ENCODE data around the gene ME1.
"Not testable (repeated sequence)": the region's sequence is repeated elsewhere in the genome, so short reads cannot be mapped to it uniquely, and the experiment has no call there.

The ME1 gene

GRCh38 chr6:83431545-83432155, 799 bp upstream of the ME1 start:
- DNase-seq (ENCODE audit: low read depth, low spot score) = no peak

GRCh38 chr6:83429857-83430610, 817 bp downstream of the ME1 start:
- no peak for DNase-seq (ENCODE audit: low read depth, low spot score)

GRCh38 chr6:83429269-83429668, 1.6 kb downstream of the ME1 start:
- DNase-seq (ENCODE audit: low read depth, low spot score) = no peak

- no peak for DNase-seq (ENCODE audit: low read depth, low spot score)
Measured at GRCh38 chr6:83424392-83425018, 6.3 kb downstream of the ME1 start.

GRCh38 chr6:83417880-83418663, 12.8 kb downstream of the ME1 start:
- peak; percentile 24 for DNase-seq (ENCODE audit: low read depth, low spot score)

- no peak for DNase-seq (ENCODE audit: low read depth, low spot score)
Measured at GRCh38 chr6:83413068-83413467, 17.8 kb downstream of the ME1 start.

- no peak for DNase-seq (ENCODE audit: low read depth, low spot score)
Measured at GRCh38 chr6:83411731-83412130, 19.1 kb downstream of the ME1 start.

GRCh38 chr6:83403191-83403590, 27.7 kb downstream of the ME1 start:
- no peak for DNase-seq (ENCODE audit: low read depth, low spot score)

- DNase-seq (ENCODE audit: low read depth, low spot score) = no peak
Measured at GRCh38 chr6:83389606-83390005, 41.2 kb downstream of the ME1 start.

GRCh38 chr6:83385473-83385872, 45.4 kb downstream of the ME1 start:
- no peak for DNase-seq (ENCODE audit: low read depth, low spot score)

GRCh38 chr6:83384751-83385150, 46.1 kb downstream of the ME1 start:
- DNase-seq (ENCODE audit: low read depth, low spot score) = no peak

GRCh38 chr6:83381949-83382348, 48.9 kb downstream of the ME1 start:
- no peak for DNase-seq (ENCODE audit: low read depth, low spot score)

GRCh38 chr6:83378621-83379388, 52.0 kb downstream of the ME1 start:
- no peak for DNase-seq (ENCODE audit: low read depth, low spot score)

- no peak for DNase-seq (ENCODE audit: low read depth, low spot score)
Measured at GRCh38 chr6:83371423-83371822, 59.4 kb downstream of the ME1 start.

- no peak for DNase-seq (ENCODE audit: low read depth, low spot score)
Measured at GRCh38 chr6:83370567-83370966, 60.3 kb downstream of the ME1 start.

GRCh38 chr6:83369692-83370091, 61.2 kb downstream of the ME1 start:
- no peak for DNase-seq (ENCODE audit: low read depth, low spot score)

- DNase-seq (ENCODE audit: low read depth, low spot score) = no peak
Measured at GRCh38 chr6:83368577-83368976, 62.3 kb downstream of the ME1 start.

- DNase-seq (ENCODE audit: low read depth, low spot score) = no peak
Measured at GRCh38 chr6:83367104-83367503, 63.7 kb downstream of the ME1 start.

- no peak for DNase-seq (ENCODE audit: low read depth, low spot score)
Measured at GRCh38 chr6:83365931-83366330, 64.9 kb downstream of the ME1 start.

- DNase-seq (ENCODE audit: low read depth, low spot score) = not testable (repeated sequence)
Measured at GRCh38 chr6:83362349-83362748, 68.5 kb downstream of the ME1 start.

- DNase-seq (ENCODE audit: low read depth, low spot score) = no peak
Measured at GRCh38 chr6:83359638-83360037, 71.2 kb downstream of the ME1 start.
